GM18867 (cell line): ENCODE measurements around the gene RETREG2.
A peak's percentile ranks its signal among the peaks of the same experiment; 100 is the strongest.
"Not testable (repeated sequence)": the region's sequence is repeated elsewhere in the genome, so short reads cannot be mapped to it uniquely, and the experiment has no call there.

Experiments used
- ATAC-seq: cut with Tn5 transposase; IDR thresholded peaks from one replicate; pipeline ENCODE4 v1.9.1; 2021; ENCODE audit warnings: mild to moderate bottlenecking, moderate library complexity; ENCODE audit not compliant: unreplicated experiment

RETREG2 gene

GRCh38 chr2:219186754-219187456, 8.8 kb downstream of the RETREG2 start:
- no peak for ATAC-seq

DNA sequence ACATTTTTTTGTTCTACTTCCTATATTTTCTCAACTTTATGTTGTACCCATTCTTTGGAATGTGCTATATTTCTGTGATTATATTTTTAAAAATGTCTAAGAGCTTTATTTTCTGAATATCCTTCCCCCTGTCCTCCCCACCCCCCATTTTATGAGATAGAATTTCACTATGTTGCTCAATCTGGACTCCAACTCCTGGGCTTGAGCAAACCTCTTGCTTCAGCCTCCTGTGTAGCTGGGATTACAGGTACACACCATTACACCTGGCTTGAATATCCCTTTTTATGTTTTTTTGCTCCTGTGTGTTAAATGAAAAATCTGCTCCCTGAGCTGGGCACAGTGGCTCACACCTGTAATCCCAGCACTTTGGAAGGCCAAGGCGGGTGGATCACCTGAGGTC, 19.3 kb downstream of the RETREG2 start:
- no peak for ATAC-seq

- ATAC-seq, result no peak
These were observed 20.9 kb downstream of the RETREG2 start for GRCh38 chr2:219198974-219199373.

DNA sequence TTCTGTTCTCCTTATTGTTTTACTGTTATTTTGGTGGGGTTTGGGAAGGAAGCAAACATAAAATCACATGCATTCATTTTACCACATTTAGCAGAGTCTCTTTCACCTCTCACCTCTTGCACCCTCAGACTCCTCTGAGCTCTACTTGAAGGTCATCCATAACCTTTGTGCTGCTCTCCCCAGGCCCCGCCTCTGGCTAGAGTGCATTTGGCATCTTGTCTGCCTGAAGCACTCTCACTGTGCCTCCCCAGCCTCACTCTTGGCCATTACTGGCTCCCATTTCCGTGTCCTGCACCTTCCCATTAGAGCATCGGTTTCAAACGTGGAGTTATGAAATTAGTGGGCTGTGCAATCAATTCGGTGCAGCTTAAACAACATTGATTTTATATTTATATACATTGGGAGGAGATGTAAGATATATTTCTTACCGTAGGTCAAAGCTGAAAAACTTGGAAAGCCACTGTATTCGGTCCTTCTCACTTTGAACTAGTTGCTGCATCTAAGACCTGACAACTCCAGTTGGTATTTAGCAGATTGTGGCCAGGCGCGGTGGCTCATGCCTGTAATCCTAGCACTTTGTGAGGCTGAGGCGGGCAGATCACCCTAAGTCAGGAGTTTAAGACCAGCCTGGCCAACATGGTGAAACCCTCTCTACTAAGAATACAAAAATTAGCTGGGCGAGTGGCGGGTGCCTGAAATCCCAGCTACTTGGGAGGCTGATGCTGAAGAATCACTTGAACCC, 21.6 kb downstream of the RETREG2 start:
- ATAC-seq, result no peak

- not testable (repeated sequence) for ATAC-seq
These were observed 22.6 kb downstream of the RETREG2 start for GRCh38 chr2:219200502-219201326.

GRCh38 chr2:219201331-219201730, 23.3 kb downstream of the RETREG2 start:
- ATAC-seq, result not testable (repeated sequence)

GRCh38 chr2:219204425-219205164, 26.5 kb downstream of the RETREG2 start:
- ATAC-seq, result no peak

- no peak for ATAC-seq
These were observed 27.1 kb downstream of the RETREG2 start for GRCh38 chr2:219205165-219205538.

DNA sequence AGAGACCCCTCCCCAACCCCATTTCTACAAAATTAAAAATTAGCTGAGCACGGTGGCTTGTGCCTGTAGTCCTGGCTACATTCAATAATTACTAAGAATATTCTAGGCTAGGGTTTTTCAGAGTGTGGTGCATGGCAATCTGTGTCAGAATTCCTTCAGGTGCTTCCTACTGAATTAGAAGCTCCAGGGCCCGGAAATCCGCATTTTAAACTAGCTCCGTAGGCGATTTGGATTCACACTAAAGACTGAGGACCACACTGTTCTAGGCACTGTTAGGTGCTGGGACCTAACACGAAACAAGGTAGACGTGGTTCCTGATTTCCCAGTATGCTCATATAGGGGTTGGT, 27.9 kb downstream of the RETREG2 start:
- ATAC-seq, result no peak

DNA sequence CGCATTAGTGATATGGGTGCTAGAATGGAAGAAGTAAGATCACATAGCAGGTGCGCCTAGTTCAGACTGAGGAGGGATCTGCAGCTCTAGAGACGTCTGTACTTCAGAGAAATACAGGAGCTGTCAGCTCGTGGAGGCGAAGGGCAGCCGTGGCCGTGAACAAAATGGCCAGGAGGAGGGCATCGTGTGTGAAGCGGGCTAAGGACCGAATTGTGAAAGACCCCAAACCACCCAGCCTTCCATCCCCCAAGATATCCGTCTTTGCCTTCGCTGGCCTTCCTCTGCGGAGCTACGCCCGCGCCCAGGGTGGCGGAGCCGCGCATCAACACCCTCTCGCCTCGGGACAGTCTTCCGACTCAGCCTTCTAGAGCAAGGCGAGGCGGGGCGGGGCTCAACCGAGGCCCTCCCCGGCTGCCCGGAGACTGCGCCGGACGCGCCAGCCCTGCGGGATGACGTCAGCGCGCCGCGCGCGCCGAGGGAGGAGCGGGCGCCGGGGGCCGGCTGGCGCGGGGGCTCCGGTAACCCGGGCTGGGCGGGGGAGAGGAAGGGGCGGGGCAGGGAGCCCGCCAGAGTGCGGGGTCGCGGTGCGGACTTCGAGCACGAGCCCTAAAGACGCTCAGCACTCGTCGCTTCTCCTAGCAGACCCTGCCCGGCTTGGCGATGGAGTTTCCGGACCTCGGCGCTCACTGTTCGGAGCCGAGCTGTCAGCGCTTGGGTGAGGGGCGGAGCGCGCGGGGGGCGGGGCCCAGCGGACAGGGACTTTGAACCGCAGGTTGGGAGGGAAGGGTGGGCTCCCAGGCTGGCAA, 28.5 kb downstream of the RETREG2 start, which contains the start of gene ZFAND2B:
TSS of gene ZFAND2B (plus strand) at position 455 of the 806 bp plus-strand sequence. CDS start at position 661, 206 bp downstream.
- peak; percentile 96 for ATAC-seq

DNA sequence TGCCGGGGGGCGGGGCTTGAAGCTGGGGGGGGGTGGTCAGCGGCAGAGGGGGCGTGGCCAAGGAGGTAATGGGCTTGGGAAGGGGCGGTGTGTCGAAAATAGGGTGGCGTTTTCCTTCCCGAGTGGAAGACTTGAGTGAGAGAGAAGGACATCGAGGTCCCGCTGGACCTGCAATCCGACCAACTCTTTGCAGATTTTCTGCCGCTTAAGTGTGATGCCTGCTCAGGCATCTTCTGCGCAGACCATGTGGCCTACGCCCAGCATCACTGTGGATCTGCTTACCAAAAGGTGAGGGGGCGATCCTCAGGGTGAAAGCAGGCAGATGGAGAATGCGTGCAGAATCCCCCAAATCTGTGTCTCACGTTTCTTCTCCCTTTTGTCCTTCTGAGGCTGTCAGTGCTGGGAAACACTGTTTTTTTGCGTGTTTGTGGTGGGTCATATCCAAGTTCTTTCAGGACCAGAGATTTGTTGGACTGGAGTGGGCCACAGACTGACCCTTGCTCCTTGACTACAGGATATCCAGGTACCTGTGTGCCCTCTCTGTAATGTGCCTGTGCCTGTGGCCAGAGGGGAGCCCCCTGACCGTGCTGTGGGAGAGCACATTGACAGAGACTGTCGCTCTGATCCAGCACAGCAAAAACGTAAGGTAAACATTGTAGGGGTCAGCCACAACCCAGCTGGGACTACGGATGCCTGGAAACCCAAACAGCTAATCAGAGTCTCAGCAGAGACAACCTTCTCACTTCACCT, 29.2 kb downstream of the RETREG2 start:
- ATAC-seq, result no peak

DNA sequence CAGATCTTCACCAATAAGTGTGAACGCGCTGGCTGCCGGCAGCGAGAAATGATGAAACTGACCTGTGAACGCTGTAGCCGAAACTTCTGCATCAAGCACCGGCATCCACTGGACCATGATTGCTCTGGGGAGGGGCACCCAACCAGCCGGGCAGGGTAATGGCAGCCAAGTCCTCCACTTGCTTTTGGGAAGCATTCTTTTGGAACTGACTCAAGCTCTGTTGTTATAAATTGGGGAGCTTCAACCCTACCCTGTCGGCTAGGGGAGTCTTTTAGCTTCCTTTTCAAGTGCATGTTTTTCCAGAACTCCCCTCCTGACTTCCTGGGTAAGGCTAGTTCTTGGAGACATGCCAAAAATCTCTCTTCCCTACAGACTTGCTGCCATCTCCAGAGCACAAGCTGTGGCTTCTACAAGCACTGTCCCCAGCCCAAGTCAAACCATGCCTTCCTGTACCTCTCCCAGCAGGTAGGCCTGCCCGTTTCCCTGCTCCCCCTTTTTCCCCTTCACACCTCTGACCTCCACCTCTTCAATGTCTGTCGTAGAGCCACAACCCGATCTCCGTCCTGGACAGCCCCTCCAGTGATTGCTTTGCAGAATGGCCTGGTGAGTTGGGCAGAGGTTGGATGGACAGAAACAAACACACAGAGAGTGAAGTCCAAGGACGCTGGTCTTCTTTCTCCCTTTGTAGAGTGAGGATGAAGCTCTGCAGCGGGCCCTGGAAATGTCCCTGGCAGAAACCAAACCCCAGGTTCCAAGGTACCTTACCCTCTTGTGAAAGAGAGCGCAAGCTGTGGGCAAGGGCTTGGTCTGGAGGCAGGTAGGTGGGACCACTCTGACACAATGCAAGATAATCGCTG, 30.0 kb downstream of the RETREG2 start:
- no peak for ATAC-seq

GRCh38 chr2:219209236-219210195, 31.4 kb downstream of the RETREG2 start:
- ATAC-seq, result no peak

DNA sequence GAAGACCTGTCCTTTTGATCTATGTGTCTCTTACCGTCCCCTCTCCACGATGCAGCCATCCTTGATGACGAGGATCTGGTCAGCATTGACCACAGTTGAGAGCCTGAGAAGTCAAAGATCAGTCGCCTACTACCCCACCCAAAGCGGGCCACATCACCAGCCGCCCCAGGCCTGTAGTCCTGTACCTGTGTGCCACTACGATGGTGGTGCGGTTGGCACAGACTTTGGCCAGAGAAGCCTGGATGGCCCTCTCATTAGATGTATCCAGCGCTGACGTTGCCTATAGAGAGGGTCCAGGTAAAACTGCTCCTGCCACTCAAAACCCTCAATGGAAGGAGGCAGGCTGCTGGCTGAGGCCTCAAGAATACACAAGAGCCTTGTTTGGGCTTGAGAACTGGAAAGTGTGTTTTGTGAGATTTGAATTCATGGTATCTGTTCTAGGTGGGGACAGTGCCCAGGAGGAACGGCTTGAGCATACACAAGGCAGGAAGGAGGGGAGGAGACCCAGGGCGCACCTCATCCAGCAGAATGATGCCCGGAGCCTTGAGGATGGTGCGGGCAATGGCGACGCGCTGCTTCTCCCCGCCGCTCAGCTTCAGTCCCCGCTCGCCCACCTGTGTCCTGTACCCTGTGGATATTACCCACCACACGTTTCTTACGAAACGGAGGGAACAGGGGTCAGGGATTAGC, 32.3 kb downstream of the RETREG2 start:
- no peak for ATAC-seq

DNA sequence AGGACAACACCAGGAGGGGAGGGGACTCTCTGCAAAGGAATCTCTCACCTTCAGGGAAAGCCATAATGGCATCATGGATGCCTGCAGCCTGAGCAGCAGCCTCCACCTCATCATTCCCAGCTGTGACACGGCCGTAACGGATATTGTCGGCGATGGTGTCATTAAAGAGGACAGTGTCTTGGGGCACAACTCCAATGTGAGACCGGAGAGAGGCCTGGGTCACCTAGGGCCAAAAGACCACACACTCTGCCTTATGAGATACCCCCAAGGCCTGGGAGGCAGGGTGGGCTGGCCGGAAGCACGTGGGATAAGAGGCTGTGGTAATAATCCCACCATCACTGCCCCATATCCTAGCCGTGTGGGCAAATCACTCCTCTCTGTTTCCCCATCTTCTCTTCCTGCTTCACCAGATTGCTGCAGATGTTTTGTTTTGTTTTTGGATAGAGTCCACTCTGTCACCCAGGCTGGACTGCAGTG, 32.8 kb downstream of the RETREG2 start:
- ATAC-seq, result no peak

GRCh38 chr2:219213026-219213415, 34.9 kb downstream of the RETREG2 start:
- no peak for ATAC-seq
